WTC11 (cell line): ENCODE measurements around the gene ARHGAP4. TPM values are rescaled to one million over a fixed set of nuclear protein-coding genes. Genes with fewer than 3 reads are reported as not detected.

ENCODE experiments used
- ATAC-seq: fragments of 200-7000 bp; cut with Tn5 transposase; 2 replicates; pipeline ENCODE4 v1.10.0; 2021; ENCODE audit warnings: mild to moderate bottlenecking, moderate library complexity
- CTCF ChIA-PET: fragments of 300-600 bp; sonication (Branson Sonifier 250); formaldehyde crosslinking; loops from one replicate; lab custom pipeline; 2021; ENCODE audit warnings: antibody characterized with exemption; lab: Charles Lee
- POLR2A ChIA-PET: fragments of 350-600 bp; sonication (Branson Sonifier 250); formaldehyde crosslinking; loops from one replicate; lab custom pipeline; 2021; ENCODE audit warnings: antibody characterized with exemption; lab: Charles Lee
- DNase-seq: peaks from one replicate; pipeline ENCODE4 v3.0.0; 2021; ENCODE audit warnings: low spot score
- H3K27ac Mint-ChIP-seq: 2 replicates; pipeline ENCODE4 v1.8.0; 2021; ENCODE audit warnings: mixed read lengths
- H3K27me3 Mint-ChIP-seq: 2 replicates; pipeline ENCODE4 v1.8.0; 2021; ENCODE audit warnings: low read depth, mild to moderate bottlenecking, moderate library complexity, mixed read lengths
- H3K36me3 Mint-ChIP-seq: 2 replicates; pipeline ENCODE4 v1.8.0; 2021; ENCODE audit warnings: mixed read lengths
- H3K4me1 Mint-ChIP-seq: 2 replicates; pipeline ENCODE4 v1.8.0; 2022; ENCODE audit warnings: mixed read lengths
- H3K4me3 Mint-ChIP-seq: 2 replicates; pipeline ENCODE4 v1.8.0; 2021; ENCODE audit warnings: mild to moderate bottlenecking, moderate library complexity, mixed read lengths
- H3K9me3 Mint-ChIP-seq: 2 replicates; pipeline ENCODE4 v1.8.0; 2021; ENCODE audit warnings: mixed read lengths
- AFF4 ChIP-seq: sonication (generic); formaldehyde crosslinking; IDR thresholded peaks from 2 replicates; pipeline ENCODE4 v1.8.1; 2023; ENCODE audit warnings: mild to moderate bottlenecking, missing genetic modification reagents, borderline replicate concordance
- CREB1 ChIP-seq: sonication (generic); formaldehyde crosslinking; IDR thresholded peaks from 2 replicates; pipeline ENCODE4 v1.8.0; 2023; ENCODE audit warnings: mild to moderate bottlenecking, missing genetic modification reagents
- FOXP1 ChIP-seq: sonication (generic); formaldehyde crosslinking; IDR thresholded peaks from 2 replicates; pipeline ENCODE4 v1.8.0; 2022; ENCODE audit warnings: missing genetic modification reagents, mild to moderate bottlenecking, moderate library complexity, borderline replicate concordance
- HMGA2 ChIP-seq: fragments of 250-450 bp; sonication (Bioruptor Pico); IDR thresholded peaks from 2 replicates; pipeline ENCODE4 v1.4.0; 2021; ENCODE audit warnings: mild to moderate bottlenecking, moderate library complexity
- IRF2 ChIP-seq: sonication (generic); formaldehyde crosslinking; IDR thresholded peaks from 2 replicates; pipeline ENCODE4 v1.8.0; 2022; ENCODE audit warnings: low read depth, missing genetic modification reagents, borderline replicate concordance
- MYBL2 ChIP-seq: sonication (generic); formaldehyde crosslinking; IDR thresholded peaks from 2 replicates; pipeline ENCODE4 v1.8.1; 2023; ENCODE audit warnings: mild to moderate bottlenecking, moderate library complexity, missing genetic modification reagents
- PRRX2 ChIP-seq: fragments of 250-450 bp; sonication (Bioruptor Pico); IDR thresholded peaks from 2 replicates; pipeline ENCODE4 v1.8.0; 2021; ENCODE audit warnings: mild to moderate bottlenecking
- TCF7 ChIP-seq: sonication (generic); formaldehyde crosslinking; IDR thresholded peaks from 2 replicates; pipeline ENCODE4 v1.8.0; 2022; ENCODE audit warnings: mild to moderate bottlenecking, low read depth, missing genetic modification reagents, moderate library complexity
- TP53 ChIP-seq: sonication (generic); formaldehyde crosslinking; IDR thresholded peaks from 2 replicates; pipeline ENCODE4 v1.8.1; 2023; ENCODE audit warnings: mild to moderate bottlenecking, missing genetic modification reagents
- USF1 ChIP-seq: sonication (generic); formaldehyde crosslinking; IDR thresholded peaks from 2 replicates; pipeline ENCODE4 v1.8.0; 2022; ENCODE audit warnings: mild to moderate bottlenecking, missing genetic modification reagents
- ZBTB21 ChIP-seq: sonication (generic); formaldehyde crosslinking; IDR thresholded peaks from 2 replicates; pipeline ENCODE4 v1.8.1; 2023; ENCODE audit warnings: mild to moderate bottlenecking, missing genetic modification reagents, borderline replicate concordance
- ZMAT4 ChIP-seq: fragments of 250-450 bp; sonication (Bioruptor Pico); IDR thresholded peaks from 2 replicates; pipeline ENCODE4 v1.9.0; 2021; ENCODE audit warnings: mild to moderate bottlenecking
- ZNF263 ChIP-seq: sonication (generic); formaldehyde crosslinking; IDR thresholded peaks from 2 replicates; pipeline ENCODE4 v1.8.1; 2022; ENCODE audit warnings: low read depth, mild to moderate bottlenecking, moderate library complexity, missing genetic modification reagents
- ZNF396 ChIP-seq: fragments of 250-450 bp; sonication (Bioruptor Pico); IDR thresholded peaks from 2 replicates; pipeline ENCODE4 v1.8.0; 2021; ENCODE audit warnings: mild to moderate bottlenecking, moderate library complexity, borderline replicate concordance
- ZNF416 ChIP-seq: fragments of 250-450 bp; sonication (Bioruptor Pico); IDR thresholded peaks from 2 replicates; pipeline ENCODE4 v1.9.0; 2021; ENCODE audit warnings: mild to moderate bottlenecking, inconsistent platforms
- total RNA-seq: library from RNA; stranded (reverse); gene quantifications from 3 replicates; pipeline ENCODE4 v1.2.3, GENCODE V29; 2021
- TF ChIP-seq, protein P1 (sequence below): sonication (generic); formaldehyde crosslinking; IDR thresholded peaks from 2 replicates; pipeline ENCODE4 v1.8.1; 2023; ENCODE audit warnings: mild to moderate bottlenecking, missing genetic modification reagents
- TF ChIP-seq, protein P2 (sequence below): fragments of 250-450 bp; sonication (Bioruptor Pico); IDR thresholded peaks from 2 replicates; pipeline ENCODE4 v1.9.0; 2021; ENCODE audit warnings: moderate library complexity, mild to moderate bottlenecking, inconsistent platforms, borderline replicate concordance
- TF ChIP-seq, protein P3 (sequence below): sonication (generic); formaldehyde crosslinking; IDR thresholded peaks from 2 replicates; pipeline ENCODE4 v1.8.1; 2022; ENCODE audit warnings: mild to moderate bottlenecking, moderate library complexity, missing genetic modification reagents
- TF ChIP-seq, protein P4 (sequence below): sonication (generic); formaldehyde crosslinking; IDR thresholded peaks from 2 replicates; pipeline ENCODE4 v1.8.1; 2023; ENCODE audit warnings: mild to moderate bottlenecking, missing genetic modification reagents
- TF ChIP-seq, protein P5 (sequence below): sonication (generic); formaldehyde crosslinking; IDR thresholded peaks from 2 replicates; pipeline ENCODE4 v1.8.0; 2022; ENCODE audit warnings: missing genetic modification reagents

Gene ARHGAP4
- total RNA-seq, 1 experiment from 2014 or later, result 52.1 TPM

GRCh38 chrX:153881281-153881680 lies 44.8 kb downstream of the ARHGAP4 start:
- TF ChIP-seq HMGA2 (no peak), ZBTB21 (CRISPR knock-in tag) (no peak), ZNF263 (CRISPR knock-in tag) (no peak)
- Mint-ChIP-seq H3K27ac (no peak overlapping the region), H3K4me1 (peaks cover 58% of the 10 kb centered on the region), H3K36me3 (no peaks in the 10 kb centered on the region), H3K4me3 (no peak overlapping the region), H3K9me3 (no peaks in the 10 kb centered on the region), H3K27me3 (no peaks in the 10 kb centered on the region; the same call in 1 of the 2 replicates)
- POLR2A ChIA-PET, result interaction anchor here (1.0 to 1.9 kb wide), 2 partner anchors 46 to 47 kb away, joined by 3 to 6 read pairs; no protein-coding TSS in a partner anchor
- ATAC-seq, result no peak
- CTCF ChIA-PET, result no interaction called here
- no peak for DNase-seq

- CTCF ChIA-PET, result no interaction called here
- Mint-ChIP-seq H3K27ac (no peak overlapping the region), H3K36me3 (no peaks in the 10 kb centered on the region), H3K27me3 (no peaks in the 10 kb centered on the region; the same call in 1 of the 2 replicates), H3K9me3 (no peaks in the 10 kb centered on the region), H3K4me1 (peaks cover 61% of the 10 kb centered on the region), H3K4me3 (no peak overlapping the region)
- ATAC-seq (no peak), DNase-seq (no peak)
- POLR2A ChIA-PET, result interaction anchor here (1.0 kb wide), 1 partner anchor 48 kb away, joined by 3 read pairs; no protein-coding TSS in a partner anchor
- TF ChIP-seq IRF2 (no peak), AFF4 (no peak), ZMAT4 (no peak), TCF7 (CRISPR knock-in tag) (no peak), ZNF416 (CRISPR knock-in tag) (no peak), USF1 (CRISPR knock-in tag) (no peak), TP53 (no peak), MYBL2 (CRISPR knock-in tag) (no peak), ZNF396 (no peak), FOXP1 (CRISPR knock-in tag) (no peak), PRRX2 (CRISPR knock-in tag) (no peak), CREB1 (CRISPR knock-in tag) (no peak)
- TF ChIP-seq, protein P1, sequence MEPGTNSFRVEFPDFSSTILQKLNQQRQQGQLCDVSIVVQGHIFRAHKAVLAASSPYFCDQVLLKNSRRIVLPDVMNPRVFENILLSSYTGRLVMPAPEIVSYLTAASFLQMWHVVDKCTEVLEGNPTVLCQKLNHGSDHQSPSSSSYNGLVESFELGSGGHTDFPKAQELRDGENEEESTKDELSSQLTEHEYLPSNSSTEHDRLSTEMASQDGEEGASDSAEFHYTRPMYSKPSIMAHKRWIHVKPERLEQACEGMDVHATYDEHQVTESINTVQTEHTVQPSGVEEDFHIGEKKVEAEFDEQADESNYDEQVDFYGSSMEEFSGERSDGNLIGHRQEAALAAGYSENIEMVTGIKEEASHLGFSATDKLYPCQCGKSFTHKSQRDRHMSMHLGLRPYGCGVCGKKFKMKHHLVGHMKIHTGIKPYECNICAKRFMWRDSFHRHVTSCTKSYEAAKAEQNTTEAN, result no peak
- TF ChIP-seq, protein P2, sequence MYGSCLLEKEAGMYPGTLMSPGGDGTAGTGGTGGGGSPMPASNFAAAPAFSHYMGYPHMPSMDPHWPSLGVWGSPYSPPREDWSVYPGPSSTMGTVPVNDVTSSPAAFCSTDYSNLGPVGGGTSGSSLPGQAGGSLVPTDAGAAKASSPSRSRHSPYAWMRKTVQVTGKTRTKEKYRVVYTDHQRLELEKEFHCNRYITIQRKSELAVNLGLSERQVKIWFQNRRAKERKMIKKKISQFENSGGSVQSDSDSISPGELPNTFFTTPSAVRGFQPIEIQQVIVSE (CRISPR knock-in tag), result no peak
- TF ChIP-seq, protein P3, sequence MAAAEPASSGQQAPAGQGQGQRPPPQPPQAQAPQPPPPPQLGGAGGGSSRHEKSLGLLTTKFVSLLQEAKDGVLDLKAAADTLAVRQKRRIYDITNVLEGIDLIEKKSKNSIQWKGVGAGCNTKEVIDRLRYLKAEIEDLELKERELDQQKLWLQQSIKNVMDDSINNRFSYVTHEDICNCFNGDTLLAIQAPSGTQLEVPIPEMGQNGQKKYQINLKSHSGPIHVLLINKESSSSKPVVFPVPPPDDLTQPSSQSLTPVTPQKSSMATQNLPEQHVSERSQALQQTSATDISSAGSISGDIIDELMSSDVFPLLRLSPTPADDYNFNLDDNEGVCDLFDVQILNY (CRISPR knock-in tag), result no peak
- TF ChIP-seq, protein P4, sequence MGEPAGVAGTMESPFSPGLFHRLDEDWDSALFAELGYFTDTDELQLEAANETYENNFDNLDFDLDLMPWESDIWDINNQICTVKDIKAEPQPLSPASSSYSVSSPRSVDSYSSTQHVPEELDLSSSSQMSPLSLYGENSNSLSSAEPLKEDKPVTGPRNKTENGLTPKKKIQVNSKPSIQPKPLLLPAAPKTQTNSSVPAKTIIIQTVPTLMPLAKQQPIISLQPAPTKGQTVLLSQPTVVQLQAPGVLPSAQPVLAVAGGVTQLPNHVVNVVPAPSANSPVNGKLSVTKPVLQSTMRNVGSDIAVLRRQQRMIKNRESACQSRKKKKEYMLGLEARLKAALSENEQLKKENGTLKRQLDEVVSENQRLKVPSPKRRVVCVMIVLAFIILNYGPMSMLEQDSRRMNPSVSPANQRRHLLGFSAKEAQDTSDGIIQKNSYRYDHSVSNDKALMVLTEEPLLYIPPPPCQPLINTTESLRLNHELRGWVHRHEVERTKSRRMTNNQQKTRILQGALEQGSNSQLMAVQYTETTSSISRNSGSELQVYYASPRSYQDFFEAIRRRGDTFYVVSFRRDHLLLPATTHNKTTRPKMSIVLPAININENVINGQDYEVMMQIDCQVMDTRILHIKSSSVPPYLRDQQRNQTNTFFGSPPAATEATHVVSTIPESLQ (CRISPR knock-in tag), result no peak
- TF ChIP-seq, protein P5, sequence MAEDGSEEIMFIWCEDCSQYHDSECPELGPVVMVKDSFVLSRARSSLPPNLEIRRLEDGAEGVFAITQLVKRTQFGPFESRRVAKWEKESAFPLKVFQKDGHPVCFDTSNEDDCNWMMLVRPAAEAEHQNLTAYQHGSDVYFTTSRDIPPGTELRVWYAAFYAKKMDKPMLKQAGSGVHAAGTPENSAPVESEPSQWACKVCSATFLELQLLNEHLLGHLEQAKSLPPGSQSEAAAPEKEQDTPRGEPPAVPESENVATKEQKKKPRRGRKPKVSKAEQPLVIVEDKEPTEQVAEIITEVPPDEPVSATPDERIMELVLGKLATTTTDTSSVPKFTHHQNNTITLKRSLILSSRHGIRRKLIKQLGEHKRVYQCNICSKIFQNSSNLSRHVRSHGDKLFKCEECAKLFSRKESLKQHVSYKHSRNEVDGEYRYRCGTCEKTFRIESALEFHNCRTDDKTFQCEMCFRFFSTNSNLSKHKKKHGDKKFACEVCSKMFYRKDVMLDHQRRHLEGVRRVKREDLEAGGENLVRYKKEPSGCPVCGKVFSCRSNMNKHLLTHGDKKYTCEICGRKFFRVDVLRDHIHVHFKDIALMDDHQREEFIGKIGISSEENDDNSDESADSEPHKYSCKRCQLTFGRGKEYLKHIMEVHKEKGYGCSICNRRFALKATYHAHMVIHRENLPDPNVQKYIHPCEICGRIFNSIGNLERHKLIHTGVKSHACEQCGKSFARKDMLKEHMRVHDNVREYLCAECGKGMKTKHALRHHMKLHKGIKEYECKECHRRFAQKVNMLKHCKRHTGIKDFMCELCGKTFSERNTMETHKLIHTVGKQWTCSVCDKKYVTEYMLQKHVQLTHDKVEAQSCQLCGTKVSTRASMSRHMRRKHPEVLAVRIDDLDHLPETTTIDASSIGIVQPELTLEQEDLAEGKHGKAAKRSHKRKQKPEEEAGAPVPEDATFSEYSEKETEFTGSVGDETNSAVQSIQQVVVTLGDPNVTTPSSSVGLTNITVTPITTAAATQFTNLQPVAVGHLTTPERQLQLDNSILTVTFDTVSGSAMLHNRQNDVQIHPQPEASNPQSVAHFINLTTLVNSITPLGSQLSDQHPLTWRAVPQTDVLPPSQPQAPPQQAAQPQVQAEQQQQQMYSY, result no peak
Observed at GRCh38 chrX:153880440-153880815, 45.6 kb downstream of the ARHGAP4 start.
